Breast epithelium (tissue), 3 donors: ENCODE data around the gene TBR1.

Source experiments
- CTCF ChIP-seq, 3 donors: fragments of 450-650 bp; IDR thresholded peaks; one replicate each; pipeline ENCODE4 v1.5.1; 2016 to 2017; ENCODE audit warnings: antibody characterized with exemption in 3 of 3, mild to moderate bottlenecking in 3 of 3, moderate library complexity in 3 of 3
- POLR2A ChIP-seq: fragments of 450-650 bp; IDR thresholded peaks from one replicate; pipeline ENCODE4 v1.6.1; 2016; ENCODE audit warnings: antibody characterized with exemption, mild to moderate bottlenecking, moderate library complexity
- POLR2AphosphoS5 ChIP-seq, 3 donors: sonication (generic); formaldehyde crosslinking; IDR thresholded peaks; one replicate each; pipeline ENCODE4 v1.6.1; 2017; ENCODE audit warnings: antibody characterized with exemption in 3 of 3

GRCh38 chr2:161434118-161434517, 18.0 kb downstream of the TBR1 start:
- TF ChIP-seq CTCF (IDR thresholded peaks at IDR 0.05), result no peak
- TF ChIP-seq POLR2A, result no peak
- TF ChIP-seq POLR2AphosphoS5 (IDR thresholded peaks at IDR 0.05), result no peak
